ENCODE data around the gene ACOT7. TPM values are rescaled to one million over a fixed set of nuclear protein-coding genes. Genes with fewer than 3 reads are reported as not detected.

The ACOT7 gene
- total and polyA plus RNA-seq, 2 of the 13 experiments (the other 11 are each of a cell fraction or from before 2014, with no cell fraction given): 33.0 to 55.8 TPM

DNA sequence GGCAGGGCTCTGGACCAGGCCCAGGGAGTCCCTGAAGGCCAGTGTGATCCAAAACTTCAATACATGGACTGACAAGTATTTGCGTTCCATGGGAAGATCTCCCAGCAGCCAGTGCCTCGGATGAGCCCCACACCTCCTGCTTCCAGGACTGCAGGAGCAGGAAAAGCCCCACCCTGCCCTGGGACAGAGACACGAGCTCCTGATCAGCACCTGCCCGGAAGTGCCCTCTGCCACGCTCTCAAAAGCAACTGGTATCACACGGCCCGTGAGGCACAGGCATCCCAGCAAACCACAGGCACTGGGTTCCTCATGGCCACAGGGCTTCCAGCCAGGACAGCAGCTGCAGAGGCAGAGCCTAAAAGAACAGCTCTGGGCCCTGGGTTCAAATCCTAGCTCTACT lies 48.6 kb downstream of the ACOT7 start:
- Histone ChIP-seq H2AFZ (ENCODE audit: low read length) (no peak overlapping the region), H3K9me3 (ENCODE audit: low read length) (no peaks in the 10 kb centered on the region), H3K27ac (ENCODE audit: extremely low read length, insufficient read depth, low read length) (no peak overlapping the region), H3K9ac (ENCODE audit: insufficient read depth, low read depth, low read length) (no peak overlapping the region), H4K20me1 (ENCODE audit: insufficient read depth, low read length) (peaks cover 6% of the 10 kb centered on the region; the same call in 1 of the 2 replicates), H3K4me1 (ENCODE audit: insufficient read depth, low read length) (peaks cover 12% of the 10 kb centered on the region), H3K27me3 (ENCODE audit: control insufficient read depth in 1 of 2, insufficient read depth in 2 of 2, low read length in 2 of 2) (no peaks in the 10 kb centered on the region), H3K4me2 (ENCODE audit: low read depth, low read length) (no peak overlapping the region), H3K4me3 (replicated peaks in 1 of 3; ENCODE audit: insufficient read depth in 1 of 3, low read depth in 2 of 3, low read length in 3 of 3) (no peak overlapping the region), H3K79me2 (ENCODE audit: insufficient read depth, low read length) (no peaks in the 10 kb centered on the region), H3K36me3 (replicated peaks in 1 of 2; ENCODE audit: control insufficient read depth in 1 of 2, insufficient read depth in 2 of 2, low read length in 2 of 2) (peaks cover 3 to 5% of the 10 kb centered on the region in 2 experiments; a peak in 4 of 5 replicates)
- TF ChIP-seq TGIF2 (CRISPR knock-in tag; IDR thresholded peaks at IDR 0.05) (no peak), HOXD1 (CRISPR knock-in tag; IDR thresholded peaks at IDR 0.05) (no peak), HOXA3 (CRISPR knock-in tag; IDR thresholded peaks at IDR 0.05) (no peak), ZNF768 (CRISPR knock-in tag; IDR thresholded peaks at IDR 0.05) (peak; percentile 14; the same call in 1 of the 2 replicates), ZNF577 (CRISPR knock-in tag; IDR thresholded peaks at IDR 0.05; ENCODE audit: borderline replicate concordance, low read depth) (no peak), GATAD2A (CRISPR knock-in tag; IDR thresholded peaks at IDR 0.05) (no peak)
- TF ChIP-seq, protein P1, sequence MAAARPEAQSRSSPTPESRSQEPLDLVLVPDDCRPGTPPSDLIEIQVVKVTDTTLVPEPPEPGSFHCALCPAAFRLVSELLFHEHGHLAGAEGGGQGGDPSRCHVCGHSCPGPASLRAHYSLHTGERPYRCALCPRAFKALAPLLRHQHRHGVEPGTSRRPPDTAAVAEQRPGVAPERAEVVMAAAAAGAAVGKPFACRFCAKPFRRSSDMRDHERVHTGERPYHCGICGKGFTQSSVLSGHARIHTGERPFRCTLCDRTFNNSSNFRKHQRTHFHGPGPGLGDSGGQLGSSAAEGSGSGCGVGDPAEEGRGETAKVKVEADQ (CRISPR knock-in tag; IDR thresholded peaks at IDR 0.05; ENCODE audit: borderline replicate concordance): no peak
- no peak for ATAC-seq
- no peak for DNase-seq (ENCODE audit: low spot score)
- FAIRE-seq: no peak
- WGBS (ENCODE audit: low lambda C conversion rate): 91% methylated on average over 6 of the region's 7 CpGs
- in situ Hi-C loops (cut with HindIII; ENCODE audit: extremely low pct_ligation_motif_present, low pct_unique_long_range_greater_than_20kb) (no loop called here), intact Hi-C loops (cut with micrococcal nuclease; ENCODE audit: unreplicated experiment) (no loop called here)
- no TSS peak for BruUV-seq (replicated peaks)
- POLR2A ChIA-PET: no interaction called here
- CTCF ChIA-PET (ENCODE audit: low intra/inter-chr PET ratio, low total read pairs): interaction anchor here (0.7 kb wide), 1 partner anchor 61 kb away, joined by 3 read pairs; no protein-coding TSS in a partner anchor

Measured in HepG2 (cell line).